Muscle of back (tissue), 11 donors: ENCODE results near the gene TGFBR3L. TPM values are rescaled to one million over a fixed set of nuclear protein-coding genes. Genes with fewer than 3 reads are reported as not detected.

Experiments used
- DNase-seq, 3 donors: peaks; one replicate each; pipeline versions ENCODE4 v3.0.0 to v3.0.0-alpha.2; 2013
- polyA plus RNA-seq, 10 donors: library from polyadenylated mRNA; unstranded; fragments of 120-200 nt; gene quantifications; one replicate each; pipeline ENCODE4 v1.2.1, GENCODE V29; 2013; ENCODE audit not compliant: insufficient read length in 10 of 10

The TGFBR3L gene
- polyA plus RNA-seq, 10 donors: 0.23 to 0.52 (median 0.46) TPM; not detected in 5

- peak; percentile 99 to 100 (median 100) for DNase-seq
Observed at GRCh38 chr19:7903244-7904073, 11.2 kb upstream of the TGFBR3L start, which contains the start of gene MAP2K7. MAP2K7 (plus strand) TSS chr19:7903877; CDS start chr19:7903945, 68 bp downstream.

GRCh38 chr19:7904074-7905020, 10.3 kb upstream of the TGFBR3L start:
- DNase-seq: peak in 2 of 3 donors; percentile 49 to 77

- DNase-seq: peak in 1 of 3 donors; percentile 9
Observed at GRCh38 chr19:7905268-7905667, 9.4 kb upstream of the TGFBR3L start.

- peak in 1 of 3 donors; percentile 3 for DNase-seq
Observed at GRCh38 chr19:7905859-7906258, 8.8 kb upstream of the TGFBR3L start.

- no peak for DNase-seq
Observed at GRCh38 chr19:7907122-7907521, 7.5 kb upstream of the TGFBR3L start.

- no peak for DNase-seq
Observed at GRCh38 chr19:7907544-7907943, 7.1 kb upstream of the TGFBR3L start.

GRCh38 chr19:7908078-7908699, 6.4 kb upstream of the TGFBR3L start:
- no peak for DNase-seq

GRCh38 chr19:7908742-7909461, 5.7 kb upstream of the TGFBR3L start:
- DNase-seq: no peak

- DNase-seq: no peak
Observed at GRCh38 chr19:7909471-7910067, 5.1 kb upstream of the TGFBR3L start.

GRCh38 chr19:7910321-7911161, 4.1 kb upstream of the TGFBR3L start:
- DNase-seq: no peak

- no peak for DNase-seq
Observed at GRCh38 chr19:7911508-7912143, 3.0 kb upstream of the TGFBR3L start.

- DNase-seq: no peak
Observed at GRCh38 chr19:7912144-7912696, 2.4 kb upstream of the TGFBR3L start.

GRCh38 chr19:7912697-7913564, 1.7 kb upstream of the TGFBR3L start:
- DNase-seq: no peak

- no peak for DNase-seq
Observed at GRCh38 chr19:7913652-7914051, 978 bp upstream of the TGFBR3L start.

GRCh38 chr19:7914099-7914498, 531 bp upstream of the TGFBR3L start:
- no peak for DNase-seq

GRCh38 chr19:7915250-7916102, 846 bp downstream of the TGFBR3L start:
- no peak for DNase-seq
